Chondrocyte (in vitro differentiated cells): Measurements from ENCODE around the gene HOXB7. TPM values are rescaled to one million over a fixed set of nuclear protein-coding genes. Genes with fewer than 3 reads are reported as not detected.

ENCODE experiments used
- DNase-seq: peaks from one replicate; pipeline ENCODE4 v3.0.0; 2021; ENCODE audit warnings: mixed read lengths, low spot score
- H3K27ac Mint-ChIP-seq: one replicate; pipeline ENCODE4 v1.8.0; 2021; ENCODE audit warnings: mild to moderate bottlenecking, moderate library complexity, mixed read lengths; ENCODE audit not compliant: unreplicated experiment
- H3K27me3 Mint-ChIP-seq: 2 replicates; pipeline ENCODE4 v1.8.0; 2021; ENCODE audit warnings: low read depth, mixed read lengths
- H3K36me3 Mint-ChIP-seq: 2 replicates; pipeline ENCODE4 v1.8.0; 2021; ENCODE audit warnings: low read depth, mixed read lengths
- H3K4me1 Mint-ChIP-seq: 2 replicates; pipeline ENCODE4 v1.8.0; 2021; ENCODE audit warnings: low read depth, mild to moderate bottlenecking, mixed read lengths
- H3K4me3 Mint-ChIP-seq: one replicate; pipeline ENCODE4 v1.8.0; 2021; ENCODE audit warnings: mild to moderate bottlenecking, moderate library complexity, mixed read lengths; ENCODE audit not compliant: unreplicated experiment
- H3K9me3 Mint-ChIP-seq: 2 replicates; pipeline ENCODE4 v1.8.0; 2021; ENCODE audit warnings: low read depth, mixed read lengths
- total RNA-seq: library from RNA; stranded (reverse); gene quantifications from 3 replicates; pipeline ENCODE4 v1.2.1, GENCODE V29; 2021
- TF ChIP-seq, protein P1 (sequence below): fragments of 200-600 bp; sonication (generic); IDR thresholded peaks from 2 replicates; pipeline ENCODE4 v1.5.0; 2021; ENCODE audit warnings: antibody characterized with exemption, mild to moderate bottlenecking, moderate library complexity

Gene HOXB7
- total RNA-seq, 1 donor from 2014 or later, result not detected

DNA sequence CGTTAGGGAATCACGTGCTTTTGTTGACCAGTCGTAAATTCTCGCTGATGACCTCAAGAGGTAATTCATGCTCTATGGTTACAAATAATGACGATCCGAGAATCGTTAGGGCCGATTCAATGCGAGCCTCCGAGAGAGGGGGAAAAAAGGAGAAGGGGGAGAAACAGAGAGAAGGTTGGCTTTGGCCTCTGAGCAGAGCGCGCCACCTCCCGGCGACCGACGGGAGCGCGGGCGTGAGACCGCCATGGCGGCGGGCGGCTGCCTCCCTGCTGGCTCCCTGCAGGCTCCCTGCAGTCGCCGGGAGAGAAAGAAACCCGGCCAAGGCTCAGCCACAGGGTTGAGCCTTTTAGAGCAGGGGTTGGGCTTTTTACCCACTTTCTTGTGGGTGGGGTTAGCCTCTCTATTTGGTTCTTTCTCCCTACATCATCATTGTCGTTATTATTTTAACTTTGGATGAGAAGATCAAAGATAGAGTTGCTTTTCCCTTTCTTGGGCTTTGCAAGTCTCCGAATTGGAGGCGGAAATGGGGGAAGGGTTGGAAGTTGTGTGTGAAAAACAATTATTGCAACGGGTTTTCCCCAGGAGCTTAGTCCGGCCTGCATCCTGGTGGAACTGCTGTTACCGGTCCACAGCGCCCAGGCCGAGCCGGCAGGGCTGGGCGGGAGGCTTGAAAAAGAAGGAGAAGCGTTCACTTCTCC is 16.8 kb downstream of the HOXB7 start:
- TF ChIP-seq, protein P1, sequence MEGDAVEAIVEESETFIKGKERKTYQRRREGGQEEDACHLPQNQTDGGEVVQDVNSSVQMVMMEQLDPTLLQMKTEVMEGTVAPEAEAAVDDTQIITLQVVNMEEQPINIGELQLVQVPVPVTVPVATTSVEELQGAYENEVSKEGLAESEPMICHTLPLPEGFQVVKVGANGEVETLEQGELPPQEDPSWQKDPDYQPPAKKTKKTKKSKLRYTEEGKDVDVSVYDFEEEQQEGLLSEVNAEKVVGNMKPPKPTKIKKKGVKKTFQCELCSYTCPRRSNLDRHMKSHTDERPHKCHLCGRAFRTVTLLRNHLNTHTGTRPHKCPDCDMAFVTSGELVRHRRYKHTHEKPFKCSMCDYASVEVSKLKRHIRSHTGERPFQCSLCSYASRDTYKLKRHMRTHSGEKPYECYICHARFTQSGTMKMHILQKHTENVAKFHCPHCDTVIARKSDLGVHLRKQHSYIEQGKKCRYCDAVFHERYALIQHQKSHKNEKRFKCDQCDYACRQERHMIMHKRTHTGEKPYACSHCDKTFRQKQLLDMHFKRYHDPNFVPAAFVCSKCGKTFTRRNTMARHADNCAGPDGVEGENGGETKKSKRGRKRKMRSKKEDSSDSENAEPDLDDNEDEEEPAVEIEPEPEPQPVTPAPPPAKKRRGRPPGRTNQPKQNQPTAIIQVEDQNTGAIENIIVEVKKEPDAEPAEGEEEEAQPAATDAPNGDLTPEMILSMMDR, result peak; percentile 80
- DNase-seq, result no peak
- H3K36me3 Mint-ChIP-seq, result peaks cover 2% of the 10 kb centered on the region
- no peaks in the 10 kb centered on the region for H3K9me3 Mint-ChIP-seq
- no peak overlapping the region for H3K4me3 Mint-ChIP-seq
- H3K4me1 Mint-ChIP-seq, result peaks cover 16% of the 10 kb centered on the region
- H3K27ac Mint-ChIP-seq, result no peak overlapping the region
- peaks cover 94% of the 10 kb centered on the region for H3K27me3 Mint-ChIP-seq

DNA sequence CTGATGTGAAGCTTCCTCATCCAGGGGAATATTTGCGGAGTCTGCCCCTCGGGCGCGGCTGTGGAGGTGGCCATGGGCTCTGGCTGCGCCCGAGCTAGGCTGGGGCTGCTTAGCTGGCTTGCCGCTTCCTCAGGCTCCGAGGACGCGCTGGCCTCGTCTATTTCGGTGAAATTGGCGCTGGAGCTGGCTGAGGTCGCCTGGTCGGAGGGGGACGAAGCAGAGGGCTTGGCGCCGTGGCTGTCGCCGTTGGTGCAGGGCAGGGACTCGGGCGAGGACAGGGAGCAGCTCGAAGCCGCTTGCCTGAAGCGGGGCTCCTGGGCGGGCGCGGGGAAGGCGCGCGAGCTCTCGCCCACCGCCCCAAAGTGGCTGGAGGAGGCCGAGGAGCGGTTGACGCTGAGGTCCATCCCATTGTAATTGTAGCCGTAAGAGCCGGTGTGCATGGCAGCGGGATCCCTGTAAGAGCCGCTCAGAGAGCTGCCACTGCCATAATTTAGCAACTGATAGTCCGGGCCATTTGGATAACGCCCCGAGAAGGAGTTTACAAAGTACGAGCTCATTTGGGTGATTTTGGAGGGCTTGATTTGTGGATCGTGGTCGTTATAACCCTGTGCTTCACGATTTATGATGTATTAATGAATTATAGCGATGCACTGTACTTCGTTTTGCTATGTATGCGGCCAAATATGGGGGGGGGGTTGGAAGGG is 17.5 kb downstream of the HOXB7 start, which contains the start of gene HOXB5:
HOXB5 (minus strand) TSS at position 654 of the 704 bp plus-strand sequence; CDS start at position 557, 97 bp downstream.
- peaks cover 15% of the 10 kb centered on the region for H3K4me1 Mint-ChIP-seq
- no peaks in the 10 kb centered on the region for H3K9me3 Mint-ChIP-seq
- H3K27me3 Mint-ChIP-seq, result peaks cover 94% of the 10 kb centered on the region
- peaks cover 2% of the 10 kb centered on the region for H3K36me3 Mint-ChIP-seq
- no peak within 1 kb of the TSS for H3K27ac Mint-ChIP-seq
- TF ChIP-seq, protein P1, result no peak
- H3K4me3 Mint-ChIP-seq, result no peak within 1 kb of the TSS
- no peak for DNase-seq

DNA sequence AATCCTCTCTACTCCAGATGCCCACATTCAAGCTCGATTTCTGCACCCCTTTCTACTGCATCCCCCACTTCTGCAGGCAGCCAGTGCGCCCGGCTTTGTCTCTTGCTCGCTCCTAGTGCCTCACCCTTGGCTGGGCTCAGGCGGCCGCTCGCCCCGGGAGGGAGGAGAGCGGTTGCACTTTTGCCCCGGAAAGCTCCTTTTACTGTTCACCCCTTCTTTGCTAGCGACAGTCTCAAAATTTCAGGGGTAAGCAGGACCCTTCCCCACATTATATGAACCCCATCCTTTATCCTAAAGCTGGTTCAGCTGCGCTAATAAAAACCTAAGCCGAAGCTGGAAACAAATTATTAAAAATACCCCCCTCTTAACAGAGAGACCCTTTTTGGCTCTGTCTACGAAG is 18.2 kb downstream of the HOXB7 start:
- Mint-ChIP-seq H3K36me3 (peaks cover 2% of the 10 kb centered on the region), H3K27me3 (peaks cover 94% of the 10 kb centered on the region), H3K27ac (no peak overlapping the region), H3K4me3 (no peak overlapping the region), H3K4me1 (peaks cover 10% of the 10 kb centered on the region), H3K9me3 (no peaks in the 10 kb centered on the region)
- DNase-seq, result no peak
- TF ChIP-seq, protein P1, result no peak

DNA sequence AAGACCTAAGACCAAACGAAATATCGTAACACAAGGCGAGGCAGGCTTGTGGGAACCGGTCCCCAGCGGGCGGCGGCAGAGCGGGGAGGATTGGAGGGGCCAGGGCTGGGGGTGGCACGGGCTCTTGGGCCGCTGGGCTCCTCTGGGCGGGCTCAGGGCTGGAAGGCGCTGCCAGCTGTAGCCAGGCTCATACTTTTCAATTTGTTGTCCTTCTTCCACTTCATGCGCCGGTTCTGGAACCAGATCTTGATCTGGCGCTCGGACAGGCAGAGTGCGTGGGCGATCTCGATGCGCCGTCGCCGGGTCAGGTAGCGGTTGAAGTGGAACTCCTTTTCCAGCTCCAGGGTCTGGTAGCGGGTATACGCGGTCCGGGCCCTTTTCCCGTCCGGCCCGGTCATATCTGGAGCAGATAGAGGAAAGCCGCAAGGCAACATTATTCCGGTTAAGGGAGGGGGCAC is 18.7 kb downstream of the HOXB7 start:
- Mint-ChIP-seq H3K27ac (no peak overlapping the region), H3K9me3 (no peaks in the 10 kb centered on the region), H3K4me3 (no peak overlapping the region), H3K4me1 (peaks cover 10% of the 10 kb centered on the region), H3K27me3 (peaks cover 94% of the 10 kb centered on the region), H3K36me3 (peaks cover 2% of the 10 kb centered on the region)
- no peak for DNase-seq
- TF ChIP-seq, protein P1, result no peak

DNA sequence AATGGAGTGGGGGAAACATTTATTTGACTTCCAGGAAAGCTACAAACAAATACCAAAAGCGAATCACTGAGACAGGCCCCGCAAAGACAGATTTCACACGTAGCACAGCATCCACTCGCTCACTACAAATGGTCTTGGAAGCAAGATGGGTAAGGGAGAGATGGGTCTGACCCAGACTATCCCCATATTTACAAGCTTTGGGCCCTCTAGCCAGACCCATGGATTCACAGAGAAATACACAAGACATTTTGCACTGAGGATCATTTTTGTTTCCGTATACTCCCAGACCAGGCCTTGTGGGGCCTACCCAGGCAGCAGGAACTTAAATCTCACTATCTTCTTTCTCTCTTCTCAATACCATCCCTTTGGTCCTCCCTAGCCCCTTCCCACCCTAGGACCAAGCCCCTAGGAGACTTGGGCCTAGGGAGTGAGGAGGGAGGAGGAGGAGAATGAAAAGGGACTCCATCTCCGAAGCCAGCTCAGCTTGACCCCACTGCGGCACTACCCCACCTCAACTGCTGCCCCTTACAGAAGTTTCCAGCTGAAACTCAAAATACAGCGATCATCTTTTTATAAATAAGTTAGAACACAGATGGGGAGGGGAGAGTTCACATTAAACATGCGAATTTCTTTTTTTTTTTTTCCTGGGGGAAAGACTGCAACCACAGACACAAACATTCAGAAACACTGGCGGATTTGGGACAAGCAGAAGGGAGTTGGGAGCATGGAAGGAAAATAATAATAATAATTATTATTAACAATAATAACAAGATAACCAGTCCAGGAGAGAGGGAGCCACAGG is 19.4 kb downstream of the HOXB7 start:
- no peak for DNase-seq
- TF ChIP-seq, protein P1, result no peak
- Mint-ChIP-seq H3K4me3 (no peak overlapping the region), H3K27me3 (peaks cover 94% of the 10 kb centered on the region), H3K27ac (no peak overlapping the region), H3K36me3 (peaks cover 2% of the 10 kb centered on the region), H3K4me1 (peaks cover 9% of the 10 kb centered on the region), H3K9me3 (no peaks in the 10 kb centered on the region)
